ENCODE measurements around the gene HOXC11.
A peak's percentile ranks its signal among the peaks of the same experiment; 100 is the strongest.

The HOXC11 gene

GRCh38 chr12:53998900-53999236 is 25.9 kb downstream of the HOXC11 start:
- Histone ChIP-seq H3K27me3 (replicated peaks; ENCODE audit: control insufficient read depth, insufficient read depth, low read length, poor library complexity, severe bottlenecking) (peaks cover 96% of the 10 kb centered on the region), H3K4me3 (ENCODE audit: insufficient read depth, low read depth, low read length, poor library complexity, severe bottlenecking) (no peak overlapping the region), H3K36me3 (ENCODE audit: control insufficient read depth, insufficient read depth, low read length) (no peaks in the 10 kb centered on the region), H3K27ac (ENCODE audit: insufficient read depth, low read length, poor library complexity, severe bottlenecking) (no peak overlapping the region), H3K4me1 (ENCODE audit: control insufficient read depth, insufficient read depth, low read length, poor library complexity, severe bottlenecking) (peaks cover 44% of the 10 kb centered on the region), H3K9me3 (ENCODE audit: control insufficient read depth, low read length) (no peaks in the 10 kb centered on the region)
- DNase-seq: no peak

GRCh38 chr12:53999559-54000115 is 26.7 kb downstream of the HOXC11 start:
- no peak overlapping the region for H3K27ac ChIP-seq (ENCODE audit: insufficient read depth, low read length, poor library complexity, severe bottlenecking)
- H3K4me1 ChIP-seq (ENCODE audit: control insufficient read depth, insufficient read depth, low read length, poor library complexity, severe bottlenecking): peaks cover 39% of the 10 kb centered on the region
- DNase-seq: no peak
- peaks cover 96% of the 10 kb centered on the region for H3K27me3 ChIP-seq (replicated peaks; ENCODE audit: control insufficient read depth, insufficient read depth, low read length, poor library complexity, severe bottlenecking)
- no peaks in the 10 kb centered on the region for H3K9me3 ChIP-seq (ENCODE audit: control insufficient read depth, low read length)
- no peak overlapping the region for H3K4me3 ChIP-seq (ENCODE audit: insufficient read depth, low read depth, low read length, poor library complexity, severe bottlenecking)
- no peaks in the 10 kb centered on the region for H3K36me3 ChIP-seq (ENCODE audit: control insufficient read depth, insufficient read depth, low read length)

GRCh38 chr12:54000116-54001114 is 27.5 kb downstream of the HOXC11 start, which contains the start of gene HOXC9:
Gene HOXC9 (plus strand): TSS chr12:54000161. CDS start chr12:54000189, 28 bp downstream.
- Histone ChIP-seq H3K4me3 (ENCODE audit: insufficient read depth, low read depth, low read length, poor library complexity, severe bottlenecking) (peak within 1 kb of the TSS; percentile 17), H3K9me3 (ENCODE audit: control insufficient read depth, low read length) (no peaks in the 10 kb centered on the region), H3K27me3 (replicated peaks; ENCODE audit: control insufficient read depth, insufficient read depth, low read length, poor library complexity, severe bottlenecking) (peaks cover 96% of the 10 kb centered on the region), H3K27ac (ENCODE audit: insufficient read depth, low read length, poor library complexity, severe bottlenecking) (no peak within 1 kb of the TSS), H3K4me1 (ENCODE audit: control insufficient read depth, insufficient read depth, low read length, poor library complexity, severe bottlenecking) (peaks cover 31% of the 10 kb centered on the region), H3K36me3 (ENCODE audit: control insufficient read depth, insufficient read depth, low read length) (no peaks in the 10 kb centered on the region)
- no peak for DNase-seq

GRCh38 chr12:54001283-54002187 is 28.6 kb downstream of the HOXC11 start:
- H3K9me3 ChIP-seq (ENCODE audit: control insufficient read depth, low read length): no peaks in the 10 kb centered on the region
- no peak for DNase-seq
- H3K27me3 ChIP-seq (replicated peaks; ENCODE audit: control insufficient read depth, insufficient read depth, low read length, poor library complexity, severe bottlenecking): peaks cover 96% of the 10 kb centered on the region
- no peak overlapping the region for H3K4me3 ChIP-seq (ENCODE audit: insufficient read depth, low read depth, low read length, poor library complexity, severe bottlenecking)
- H3K27ac ChIP-seq (ENCODE audit: insufficient read depth, low read length, poor library complexity, severe bottlenecking): no peak overlapping the region
- H3K4me1 ChIP-seq (ENCODE audit: control insufficient read depth, insufficient read depth, low read length, poor library complexity, severe bottlenecking): peaks cover 31% of the 10 kb centered on the region
- no peaks in the 10 kb centered on the region for H3K36me3 ChIP-seq (ENCODE audit: control insufficient read depth, insufficient read depth, low read length)

- no peak for DNase-seq
- Histone ChIP-seq H3K36me3 (ENCODE audit: control insufficient read depth, insufficient read depth, low read length) (no peaks in the 10 kb centered on the region), H3K27me3 (replicated peaks; ENCODE audit: control insufficient read depth, insufficient read depth, low read length, poor library complexity, severe bottlenecking) (peaks cover 96% of the 10 kb centered on the region), H3K27ac (ENCODE audit: insufficient read depth, low read length, poor library complexity, severe bottlenecking) (no peak overlapping the region), H3K4me3 (ENCODE audit: insufficient read depth, low read depth, low read length, poor library complexity, severe bottlenecking) (no peak overlapping the region), H3K9me3 (ENCODE audit: control insufficient read depth, low read length) (no peaks in the 10 kb centered on the region), H3K4me1 (ENCODE audit: control insufficient read depth, insufficient read depth, low read length, poor library complexity, severe bottlenecking) (peaks cover 29% of the 10 kb centered on the region)
Measured at GRCh38 chr12:54002278-54002914, 29.5 kb downstream of the HOXC11 start.

- Histone ChIP-seq H3K27ac (ENCODE audit: insufficient read depth, low read length, poor library complexity, severe bottlenecking) (no peak overlapping the region), H3K9me3 (ENCODE audit: control insufficient read depth, low read length) (no peaks in the 10 kb centered on the region), H3K36me3 (ENCODE audit: control insufficient read depth, insufficient read depth, low read length) (no peaks in the 10 kb centered on the region), H3K4me3 (ENCODE audit: insufficient read depth, low read depth, low read length, poor library complexity, severe bottlenecking) (no peak overlapping the region), H3K27me3 (replicated peaks; ENCODE audit: control insufficient read depth, insufficient read depth, low read length, poor library complexity, severe bottlenecking) (peaks cover 96% of the 10 kb centered on the region), H3K4me1 (ENCODE audit: control insufficient read depth, insufficient read depth, low read length, poor library complexity, severe bottlenecking) (peaks cover 26% of the 10 kb centered on the region)
- DNase-seq: no peak
Measured at GRCh38 chr12:54002915-54003389, 30.0 kb downstream of the HOXC11 start.

GRCh38 chr12:54003625-54004024 is 30.7 kb downstream of the HOXC11 start:
- H3K4me1 ChIP-seq (ENCODE audit: control insufficient read depth, insufficient read depth, low read length, poor library complexity, severe bottlenecking): peaks cover 26% of the 10 kb centered on the region
- no peak overlapping the region for H3K4me3 ChIP-seq (ENCODE audit: insufficient read depth, low read depth, low read length, poor library complexity, severe bottlenecking)
- no peak overlapping the region for H3K27ac ChIP-seq (ENCODE audit: insufficient read depth, low read length, poor library complexity, severe bottlenecking)
- DNase-seq: no peak
- no peaks in the 10 kb centered on the region for H3K36me3 ChIP-seq (ENCODE audit: control insufficient read depth, insufficient read depth, low read length)
- H3K27me3 ChIP-seq (replicated peaks; ENCODE audit: control insufficient read depth, insufficient read depth, low read length, poor library complexity, severe bottlenecking): peaks cover 95% of the 10 kb centered on the region
- H3K9me3 ChIP-seq (ENCODE audit: control insufficient read depth, low read length): no peaks in the 10 kb centered on the region

- H3K4me1 ChIP-seq (ENCODE audit: control insufficient read depth, insufficient read depth, low read length, poor library complexity, severe bottlenecking): peaks cover 31% of the 10 kb centered on the region
- peaks cover 93% of the 10 kb centered on the region for H3K27me3 ChIP-seq (replicated peaks; ENCODE audit: control insufficient read depth, insufficient read depth, low read length, poor library complexity, severe bottlenecking)
- no peak overlapping the region for H3K4me3 ChIP-seq (ENCODE audit: insufficient read depth, low read depth, low read length, poor library complexity, severe bottlenecking)
- H3K9me3 ChIP-seq (ENCODE audit: control insufficient read depth, low read length): no peaks in the 10 kb centered on the region
- no peak overlapping the region for H3K27ac ChIP-seq (ENCODE audit: insufficient read depth, low read length, poor library complexity, severe bottlenecking)
- no peaks in the 10 kb centered on the region for H3K36me3 ChIP-seq (ENCODE audit: control insufficient read depth, insufficient read depth, low read length)
- DNase-seq: no peak
Measured at GRCh38 chr12:54004063-54004840, 31.3 kb downstream of the HOXC11 start.

Measured in effector memory CD4-positive, alpha-beta T cell (primary cell).